GM19468 (cell line): ENCODE measurements around the gene NADK2.
"Not testable (repeated sequence)": the region's sequence is repeated elsewhere in the genome, so short reads cannot be mapped to it uniquely, and the experiment has no call there.

Experiments
- ATAC-seq: cut with Tn5 transposase; IDR thresholded peaks from one replicate; pipeline ENCODE4 v1.9.1; 2021; ENCODE audit warnings: mild to moderate bottlenecking, moderate library complexity, moderate number of reproducible peaks; ENCODE audit not compliant: unreplicated experiment; ENCODE audit errors: extremely low read depth

NADK2 gene

DNA sequence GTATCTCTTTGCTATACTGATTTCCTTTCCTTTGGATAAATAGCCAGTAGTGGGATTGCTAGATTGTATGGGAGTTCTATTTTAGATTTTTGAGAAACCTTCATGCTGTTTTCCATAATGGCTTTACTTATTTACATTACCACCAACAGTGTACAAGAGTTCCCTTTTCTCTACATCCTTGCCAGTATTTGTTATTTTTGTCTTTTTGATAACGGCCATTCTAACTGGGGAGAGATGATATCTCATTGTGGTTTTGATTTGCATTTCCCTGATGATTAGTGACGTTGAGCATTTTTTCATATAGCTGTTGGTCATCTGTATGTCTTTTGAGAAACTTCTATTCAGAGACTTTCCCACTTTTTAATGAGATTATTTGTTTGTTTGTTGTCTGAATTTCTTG lies 25.8 kb downstream of the NADK2 start:
- no peak for ATAC-seq

GRCh38 chr5:36214436-36214835 lies 27.3 kb downstream of the NADK2 start:
- no peak for ATAC-seq

GRCh38 chr5:36209664-36210063 lies 32.1 kb downstream of the NADK2 start:
- ATAC-seq = no peak

DNA sequence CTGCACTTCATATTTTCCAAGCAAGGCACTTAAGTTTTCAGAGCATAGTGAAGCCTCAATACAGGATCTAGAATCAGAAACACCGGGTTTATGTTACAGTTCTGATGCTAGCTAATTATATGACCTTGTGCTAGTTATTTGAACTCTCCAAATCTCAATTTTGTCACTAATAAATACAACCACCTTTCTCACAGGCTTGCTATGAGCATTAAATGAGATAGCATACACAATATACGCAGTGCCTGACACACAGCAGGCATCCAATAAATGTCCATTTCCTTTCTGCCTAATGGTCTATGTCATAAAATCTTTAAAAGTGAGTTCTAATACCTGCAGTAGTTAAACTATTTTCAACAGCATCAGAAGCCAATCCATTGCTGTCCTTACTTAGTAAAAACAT lies 32.9 kb downstream of the NADK2 start:
- no peak for ATAC-seq

- no peak for ATAC-seq
These were observed 34.8 kb downstream of the NADK2 start for GRCh38 chr5:36206913-36207312.

GRCh38 chr5:36205329-36205728 lies 36.4 kb downstream of the NADK2 start:
- ATAC-seq = no peak

- no peak for ATAC-seq
These were observed 39.2 kb downstream of the NADK2 start for GRCh38 chr5:36202521-36202961.

DNA sequence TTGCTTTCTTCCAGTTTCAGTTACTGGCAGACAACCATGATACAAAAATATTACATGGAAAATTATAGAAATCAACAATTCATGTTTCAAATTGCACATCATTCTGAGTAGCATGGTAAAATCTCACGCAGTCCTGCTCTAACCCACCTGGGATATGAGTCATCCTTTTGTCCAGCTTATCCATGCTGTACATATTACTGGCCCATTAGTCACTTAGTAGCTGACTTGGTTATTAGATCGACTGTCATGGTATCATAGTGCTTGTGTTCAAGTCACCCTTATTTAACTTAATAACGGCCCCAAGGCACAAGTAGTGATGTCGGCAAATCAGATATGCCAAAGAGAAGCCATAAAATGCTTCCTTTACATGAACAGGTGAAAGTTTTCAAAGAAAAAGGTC lies 41.2 kb downstream of the NADK2 start:
- ATAC-seq = no peak

DNA sequence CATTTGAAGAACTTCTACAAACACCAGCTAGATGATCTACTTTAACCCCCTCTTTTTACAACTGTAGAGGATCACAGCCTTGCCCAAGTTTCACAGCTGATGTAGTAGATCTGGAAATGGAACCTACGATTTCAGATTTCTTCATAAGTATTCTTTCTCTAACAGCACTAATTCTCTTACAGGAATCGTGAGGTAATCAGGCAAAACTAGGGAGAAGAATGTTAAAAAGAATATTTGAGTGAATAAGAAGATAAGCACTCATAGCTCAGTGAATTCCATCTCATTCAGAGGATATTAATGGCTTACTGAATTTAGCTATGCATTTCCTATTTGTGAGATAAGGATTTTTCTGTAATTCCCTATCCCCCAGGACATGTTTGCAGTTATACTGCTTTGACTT lies 42.1 kb downstream of the NADK2 start:
- ATAC-seq = no peak

DNA sequence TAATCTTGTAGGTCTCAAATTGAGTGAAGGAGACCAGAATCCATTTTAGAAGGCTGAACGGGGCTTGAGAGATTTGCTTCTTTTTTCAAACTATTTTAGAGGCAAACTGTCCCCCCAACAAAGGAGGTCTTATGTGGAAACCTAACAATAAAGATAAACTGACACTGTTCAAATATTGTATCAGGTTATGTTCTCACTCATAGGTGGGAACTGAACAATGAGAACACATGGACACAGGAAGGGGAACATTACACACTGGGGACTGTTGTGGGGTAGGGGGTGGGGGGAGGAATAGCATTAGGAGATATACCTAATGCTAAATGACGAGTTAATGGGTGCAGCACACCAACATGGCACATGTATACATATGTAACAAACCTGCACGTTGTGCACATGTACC lies 42.9 kb downstream of the NADK2 start:
- not testable (repeated sequence) for ATAC-seq

- no peak for ATAC-seq
These were observed 43.4 kb downstream of the NADK2 start for GRCh38 chr5:36198281-36198680.

DNA sequence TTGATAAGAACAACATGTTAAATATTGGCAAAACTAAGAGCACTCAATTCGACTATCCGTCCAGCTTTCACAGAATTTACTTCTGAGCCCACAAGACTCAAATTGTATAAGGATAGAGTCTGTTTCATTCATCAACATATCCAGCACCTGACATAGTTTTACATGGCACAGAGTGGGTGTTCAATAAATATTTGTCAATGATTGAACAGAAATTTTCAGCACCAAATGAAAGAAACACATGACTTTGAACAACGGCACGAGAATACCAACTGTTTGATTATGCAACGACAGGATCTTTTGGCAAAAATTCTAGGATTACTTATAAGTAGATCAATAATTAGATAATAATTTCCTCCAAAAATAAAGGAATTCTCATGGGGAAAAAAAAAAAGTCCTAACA lies 48.0 kb downstream of the NADK2 start:
- no peak for ATAC-seq

- not testable (repeated sequence) for ATAC-seq
These were observed 57.3 kb downstream of the NADK2 start for GRCh38 chr5:36184408-36184807.

GRCh38 chr5:36181774-36182173 lies 60.0 kb downstream of the NADK2 start:
- no peak for ATAC-seq

- ATAC-seq = no peak
These were observed 61.0 kb downstream of the NADK2 start for GRCh38 chr5:36180556-36181350.

DNA sequence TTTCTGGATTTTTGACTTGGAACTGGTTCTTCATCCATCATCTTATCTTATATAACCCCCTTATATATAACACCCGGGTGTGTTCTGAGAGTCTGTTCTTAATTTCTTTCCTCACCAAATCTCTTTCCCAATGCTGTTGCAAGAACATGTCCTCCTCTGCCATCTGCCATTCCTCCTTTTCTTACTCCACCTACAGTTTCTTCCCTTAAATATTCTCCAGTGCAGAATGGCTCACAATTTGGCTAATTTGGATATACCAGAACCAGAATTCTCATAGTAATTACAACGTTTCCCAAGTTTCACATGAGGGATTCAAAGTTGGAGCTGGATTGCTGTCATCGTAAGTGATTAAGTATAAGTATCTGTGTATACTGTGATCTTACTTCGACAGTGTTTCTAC lies 61.8 kb downstream of the NADK2 start:
- no peak for ATAC-seq

DNA sequence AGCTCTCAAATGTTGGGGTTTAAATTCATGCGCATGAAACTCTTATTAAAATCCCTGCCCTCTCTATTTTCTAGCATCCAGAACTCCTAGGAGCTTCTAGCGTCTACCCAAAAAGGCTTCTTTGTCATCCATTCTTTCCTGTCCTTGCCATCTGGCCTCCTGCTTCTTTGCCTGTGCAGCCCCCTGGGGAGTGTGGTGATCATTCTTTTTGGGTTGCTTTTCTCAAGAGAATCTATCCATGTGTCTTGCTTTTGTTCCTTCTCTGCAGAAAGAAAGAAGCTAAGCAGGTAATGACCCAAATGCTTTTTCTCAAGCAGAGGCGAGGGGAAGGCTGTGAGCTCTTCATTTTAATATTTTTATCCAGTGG lies 63.2 kb downstream of the NADK2 start:
- no peak for ATAC-seq

GRCh38 chr5:36177715-36178523 lies 63.8 kb downstream of the NADK2 start:
- no peak for ATAC-seq

DNA sequence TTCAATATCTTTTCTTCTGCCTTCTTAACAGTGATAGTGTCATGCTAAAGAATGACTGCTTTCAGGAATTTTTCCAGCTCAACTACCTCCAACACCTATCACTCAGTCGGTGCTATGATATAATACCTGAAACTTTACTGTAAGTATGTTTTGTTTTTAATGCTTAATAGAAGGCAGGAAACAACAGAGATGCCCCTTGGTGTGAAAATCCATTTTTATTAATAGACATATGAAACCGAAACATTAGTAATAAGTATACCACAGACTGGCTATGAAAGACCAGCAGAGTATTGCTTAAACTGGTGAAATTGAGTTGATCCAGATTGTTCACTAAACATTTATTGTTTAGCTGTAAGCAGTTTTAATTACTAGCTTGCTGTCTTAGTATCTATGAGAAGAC lies 64.6 kb downstream of the NADK2 start:
- ATAC-seq = peak; percentile 71

GRCh38 chr5:36175043-36175442 lies 66.7 kb downstream of the NADK2 start:
- ATAC-seq = no peak

GRCh38 chr5:36174119-36174518 lies 67.6 kb downstream of the NADK2 start:
- no peak for ATAC-seq

GRCh38 chr5:36173426-36173825 lies 68.3 kb downstream of the NADK2 start:
- no peak for ATAC-seq
